Ectodermal cell (in vitro differentiated cells): ENCODE data around the gene BLNK. TPM values are rescaled to one million over a fixed set of nuclear protein-coding genes. Genes with fewer than 3 reads are reported as not detected.
A peak's percentile ranks its signal among the peaks of the same experiment; 100 is the strongest.
"Not testable (repeated sequence)": the region's sequence is repeated elsewhere in the genome, so short reads cannot be mapped to it uniquely, and the experiment has no call there.

ENCODE experiments used
- H3K27ac ChIP-seq: 2 replicates; pipeline ENCODE4 v1.7.0; 2013; ENCODE audit warnings: mild to moderate bottlenecking, low read depth, low read length; ENCODE audit not compliant: insufficient read depth, poor library complexity, severe bottlenecking
- H3K27me3 ChIP-seq: 2 replicates; pipeline ENCODE4 v1.7.0; 2013; ENCODE audit warnings: mild to moderate bottlenecking, low read length; ENCODE audit not compliant: insufficient read depth, control insufficient read depth, poor library complexity, severe bottlenecking
- H3K36me3 ChIP-seq: one replicate; pipeline ENCODE4 v1.7.0; 2013; ENCODE audit warnings: low read length; ENCODE audit not compliant: control insufficient read depth, insufficient read depth
- H3K4me1 ChIP-seq: one replicate; pipeline ENCODE4 v1.7.0; 2013; ENCODE audit warnings: low read length; ENCODE audit not compliant: control insufficient read depth, insufficient read depth
- H3K4me3 ChIP-seq: 2 replicates; pipeline ENCODE4 v1.7.0; 2013; ENCODE audit warnings: low read depth, low read length, control low read depth; ENCODE audit not compliant: insufficient read depth
- H3K9me3 ChIP-seq: 2 replicates; pipeline ENCODE4 v1.7.0; 2013; ENCODE audit warnings: mild to moderate bottlenecking, low read length, moderate library complexity; ENCODE audit not compliant: control insufficient read depth
- WGBS, 2 experiments: methylation state at CpG; one replicate each; pipeline ENCODE4 v1.1.7; 2013; ENCODE audit warnings: missing lambda C conversion rate in 2 of 2; 5-methylcytosine and 5-hydroxymethylcytosine counted together
- polyA plus RNA-seq, 4 experiments: library from polyadenylated mRNA; stranded (reverse); fragments of 50-300 nt; gene quantifications; one replicate each; pipeline ENCODE4 v1.2.3, GENCODE V29; 2013

BLNK gene
- polyA plus RNA-seq (2013, experiment 1 of 4), result not detected
- not detected for polyA plus RNA-seq (2013, experiment 2 of 4)
- polyA plus RNA-seq (2013, experiment 3 of 4), result not detected
- polyA plus RNA-seq (2013, experiment 4 of 4), result not detected

GRCh38 chr10:96271016-96271815 is at the start of gene BLNK:
Gene BLNK (minus strand): TSS chr10:96271569. CDS start chr10:96271398, 171 bp downstream.
- 85 to 94% methylated on average over 6 of the region's 6 CpGs for WGBS, 2 experiments
- H3K36me3 ChIP-seq, result no peaks in the 10 kb centered on the region
- H3K4me1 ChIP-seq, result no peaks in the 10 kb centered on the region
- H3K4me3 ChIP-seq, result no peak within 1 kb of the TSS
- H3K27me3 ChIP-seq, result no peaks in the 10 kb centered on the region
- H3K27ac ChIP-seq, result no peak within 1 kb of the TSS
- H3K9me3 ChIP-seq, result no peaks in the 10 kb centered on the region

- no peaks in the 10 kb centered on the region for H3K27me3 ChIP-seq
- 83 to 87% methylated on average over 3 of the region's 3 CpGs for WGBS, 2 experiments
- no peak overlapping the region for H3K4me3 ChIP-seq
- no peak overlapping the region for H3K27ac ChIP-seq
- peaks cover 5% of the 10 kb centered on the region for H3K4me1 ChIP-seq
- no peaks in the 10 kb centered on the region for H3K36me3 ChIP-seq
- H3K9me3 ChIP-seq, result no peaks in the 10 kb centered on the region
These were observed 48.5 kb upstream of the BLNK start for GRCh38 chr10:96319754-96320474.

GRCh38 chr10:96317067-96317833 is 45.9 kb upstream of the BLNK start:
- H3K4me1 ChIP-seq, result peaks cover 5% of the 10 kb centered on the region

GRCh38 chr10:96313344-96313743 is 42.0 kb upstream of the BLNK start:
- Histone ChIP-seq H3K27me3 (no peaks in the 10 kb centered on the region), H3K9me3 (no peaks in the 10 kb centered on the region), H3K4me1 (peaks cover 14% of the 10 kb centered on the region), H3K36me3 (no peaks in the 10 kb centered on the region), H3K4me3 (no peak overlapping the region), H3K27ac (no peak overlapping the region)
- WGBS, 2 experiments, result 88 to 94% methylated on average over 2 of the region's 2 CpGs

More at GRCh38 chr10:96317067-96317833, 45.9 kb upstream of the BLNK start:
- no peak overlapping the region for H3K27ac ChIP-seq
- H3K4me3 ChIP-seq, result no peak overlapping the region
- 92% methylated on average over 3 to 4 of the region's 4 CpGs for WGBS, 2 experiments
- H3K36me3 ChIP-seq, result no peaks in the 10 kb centered on the region
- no peaks in the 10 kb centered on the region for H3K9me3 ChIP-seq
- H3K27me3 ChIP-seq, result no peaks in the 10 kb centered on the region

GRCh38 chr10:96311180-96311715 is 39.9 kb upstream of the BLNK start:
- Histone ChIP-seq H3K36me3 (no peaks in the 10 kb centered on the region), H3K27ac (no peak overlapping the region), H3K4me3 (no peak overlapping the region), H3K27me3 (no peaks in the 10 kb centered on the region), H3K9me3 (no peaks in the 10 kb centered on the region), H3K4me1 (peaks cover 17% of the 10 kb centered on the region)
- WGBS, 2 experiments, result 85 to 88% methylated on average over 1 of the region's 3 CpGs

- 0 to 2% methylated on average over 1 of the region's 1 CpG for WGBS, 2 experiments
These were observed 38.9 kb upstream of the BLNK start for GRCh38 chr10:96310321-96310669.

GRCh38 chr10:96309628-96310320 is 38.4 kb upstream of the BLNK start:
- WGBS, 2 experiments, result 11 to 16% methylated on average over 3 of the region's 3 CpGs
- H3K27ac ChIP-seq, result peak overlapping the region; percentile 61

More at GRCh38 chr10:96310321-96310669, 38.9 kb upstream of the BLNK start:
- Histone ChIP-seq H3K4me1 (peaks cover 17% of the 10 kb centered on the region), H3K27ac (peak overlapping the region; percentile 61), H3K36me3 (no peaks in the 10 kb centered on the region), H3K9me3 (no peaks in the 10 kb centered on the region), H3K27me3 (no peaks in the 10 kb centered on the region), H3K4me3 (no peak overlapping the region)

GRCh38 chr10:96308854-96309253 is 37.5 kb upstream of the BLNK start:
- H3K36me3 ChIP-seq, H3K4me3 ChIP-seq, H3K9me3 ChIP-seq, H3K27me3 ChIP-seq: not testable (repeated sequence)
- Histone ChIP-seq H3K4me1 (peaks cover 17% of the 10 kb centered on the region), H3K27ac (peak overlapping the region; percentile 28)
- WGBS, 2 experiments, result 33 to 34% methylated on average over 4 of the region's 4 CpGs

More at GRCh38 chr10:96309628-96310320, 38.4 kb upstream of the BLNK start:
- H3K27me3 ChIP-seq, result no peaks in the 10 kb centered on the region
- H3K4me1 ChIP-seq, result peaks cover 17% of the 10 kb centered on the region
- no peaks in the 10 kb centered on the region for H3K36me3 ChIP-seq
- no peaks in the 10 kb centered on the region for H3K9me3 ChIP-seq
- no peak overlapping the region for H3K4me3 ChIP-seq

GRCh38 chr10:96306516-96306915 is 35.1 kb upstream of the BLNK start:
- no peaks in the 10 kb centered on the region for H3K36me3 ChIP-seq
- no peaks in the 10 kb centered on the region for H3K9me3 ChIP-seq
- no peaks in the 10 kb centered on the region for H3K27me3 ChIP-seq
- 94 to 97% methylated on average over 8 of the region's 8 CpGs for WGBS, 2 experiments
- peaks cover 17% of the 10 kb centered on the region for H3K4me1 ChIP-seq
- no peak overlapping the region for H3K4me3 ChIP-seq
- no peak overlapping the region for H3K27ac ChIP-seq
